Activated CD4-positive, alpha-beta T cell treated with anti-CD3 and anti-CD28 coated beads for 48 hours (primary cell): Measurements from ENCODE around the gene FAM72B.
"Not testable (repeated sequence)": the region's sequence is repeated elsewhere in the genome, so short reads cannot be mapped to it uniquely, and the experiment has no call there.

Source experiments
- DNase-seq: peaks from one replicate; pipeline ENCODE4 v3.0.0-alpha.2; 2020

Gene FAM72B

GRCh38 chr1:121148489-121149190 lies 35.5 kb downstream of the FAM72B start:
- not testable (repeated sequence) for DNase-seq

- DNase-seq = not testable (repeated sequence)
Measured at GRCh38 chr1:121140393-121140792, 43.7 kb downstream of the FAM72B start.

GRCh38 chr1:121131494-121131893 lies 52.6 kb downstream of the FAM72B start:
- DNase-seq = not testable (repeated sequence)

- DNase-seq = not testable (repeated sequence)
Measured at GRCh38 chr1:121118480-121118824, 65.7 kb downstream of the FAM72B start.
